Limb (tissue), 2 donors: ENCODE results near the gene SUSD1.

ENCODE experiments used
- DNase-seq, 2 donors: peaks; one replicate each; pipeline ENCODE4 v3.0.0-alpha.2; 2016; ENCODE audit errors: extremely low spot score in 2 of 2

The SUSD1 gene

GRCh38 chr9:112069318-112070169 lies 105.6 kb downstream of the SUSD1 start:
- no peak for DNase-seq

- DNase-seq: no peak
Measured at GRCh38 chr9:112065806-112066606, 109.1 kb downstream of the SUSD1 start.

GRCh38 chr9:112064871-112065270 lies 110.2 kb downstream of the SUSD1 start:
- no peak for DNase-seq

GRCh38 chr9:112063586-112063985 lies 111.5 kb downstream of the SUSD1 start:
- no peak for DNase-seq

GRCh38 chr9:112063151-112063550 lies 111.9 kb downstream of the SUSD1 start:
- DNase-seq: no peak

- DNase-seq: peak in 1 of 2 donors; percentile 86
Measured at GRCh38 chr9:112061152-112061740, 113.9 kb downstream of the SUSD1 start.

GRCh38 chr9:112059966-112060320 lies 115.2 kb downstream of the SUSD1 start:
- no peak for DNase-seq

- DNase-seq: no peak
Measured at GRCh38 chr9:112059145-112059965, 115.7 kb downstream of the SUSD1 start.

- no peak for DNase-seq
Measured at GRCh38 chr9:112056996-112057395, 118.1 kb downstream of the SUSD1 start.

- no peak for DNase-seq
Measured at GRCh38 chr9:112054916-112055315, 120.2 kb downstream of the SUSD1 start.

GRCh38 chr9:112051812-112052211 lies 123.3 kb downstream of the SUSD1 start:
- DNase-seq: no peak

GRCh38 chr9:112050544-112051475 lies 124.3 kb downstream of the SUSD1 start:
- DNase-seq: peak; percentile 63 to 90

- peak in 1 of 2 donors; percentile 45 for DNase-seq
Measured at GRCh38 chr9:112049811-112050516, 125.1 kb downstream of the SUSD1 start.

- DNase-seq: no peak
Measured at GRCh38 chr9:112048924-112049691, 126.0 kb downstream of the SUSD1 start.

- no peak for DNase-seq
Measured at GRCh38 chr9:112047538-112048066, 127.5 kb downstream of the SUSD1 start.

GRCh38 chr9:112046181-112046580 lies 128.9 kb downstream of the SUSD1 start:
- no peak for DNase-seq

- DNase-seq: no peak
Measured at GRCh38 chr9:112044881-112045280, 130.2 kb downstream of the SUSD1 start.

- no peak for DNase-seq
Measured at GRCh38 chr9:112044186-112044585, 130.9 kb downstream of the SUSD1 start.

- no peak for DNase-seq
Measured at GRCh38 chr9:112043423-112043822, 131.7 kb downstream of the SUSD1 start.
